IMR-90 (cell line): ENCODE measurements around the gene PAX9. TPM values are rescaled to one million over a fixed set of nuclear protein-coding genes. Genes with fewer than 3 reads are reported as not detected.

Experiments
- ATAC-seq: fragments of 200-7000 bp; cut with Tn5 transposase; 2 replicates; pipeline ENCODE4 v1.9.1; 2020; ENCODE audit warnings: low read depth, mild to moderate bottlenecking, moderate library complexity
- BruUV-seq: library from RNA; stranded (reverse); fragments of 400-500 nt; replicated peaks from 2 replicates; lab custom pipeline; 2021; lab: Mats Ljungman, UMichigan
- CTCF ChIA-PET: fragments of 300-600 bp; formaldehyde crosslinking; extraction: SDS; loops from one replicate; lab custom pipeline; 2021; ENCODE audit warnings: antibody characterized with exemption; lab: Yijun Ruan, JAX
- POLR2A ChIA-PET: fragments of 300-600 bp; sonication (Branson Sonifier 250); formaldehyde crosslinking; loops from one replicate; lab custom pipeline; 2022; ENCODE audit warnings: antibody characterized with exemption; ENCODE audit not compliant: unreplicated experiment; lab: Charles Lee
- DNase-seq: peaks from one replicate; pipeline ENCODE4 v3.0.0; 2013
- H2AFZ ChIP-seq: replicated peaks from 2 replicates; pipeline ENCODE3; 2013; ENCODE audit warnings: low read length, mild to moderate bottlenecking; ENCODE audit not compliant: poor library complexity
- H2AK5ac ChIP-seq: 2 replicates; pipeline ENCODE4 v1.6.1; 2013; ENCODE audit warnings: low read depth, low read length, inconsistent platforms
- H2AK9ac ChIP-seq: replicated peaks from 2 replicates; pipeline ENCODE3; 2013; ENCODE audit warnings: mild to moderate bottlenecking, low read depth, low read length, moderate library complexity; ENCODE audit not compliant: poor library complexity
- H2BK120ac ChIP-seq: 2 replicates; pipeline ENCODE4 v1.6.1; 2013; ENCODE audit warnings: low read depth, low read length, inconsistent platforms
- H2BK15ac ChIP-seq: 3 replicates; pipeline ENCODE4 v1.6.1; 2013; ENCODE audit warnings: low read depth, low read length, inconsistent platforms
- H2BK20ac ChIP-seq: 2 replicates; pipeline ENCODE4 v1.6.1; 2013; ENCODE audit warnings: low read depth, mild to moderate bottlenecking, inconsistent platforms, low read length, moderate library complexity
- H2BK5ac ChIP-seq: 2 replicates; pipeline ENCODE4 v1.6.1; 2013; ENCODE audit warnings: mild to moderate bottlenecking, low read depth, low read length, inconsistent platforms; ENCODE audit not compliant: poor library complexity, severe bottlenecking
- H3K14ac ChIP-seq: replicated peaks from 2 replicates; pipeline ENCODE4 v1.6.1; 2013; ENCODE audit warnings: low read depth, low read length, inconsistent platforms
- H3K18ac ChIP-seq: 2 replicates; pipeline ENCODE4 v1.6.1; 2013; ENCODE audit warnings: low read depth, low read length, control low read depth
- H3K23ac ChIP-seq: 2 replicates; pipeline ENCODE4 v1.6.1; 2013; ENCODE audit warnings: low read depth, low read length, inconsistent platforms
- H3K27ac ChIP-seq: 2 replicates; pipeline ENCODE4 v1.5.1; 2013; ENCODE audit warnings: mild to moderate bottlenecking, control low read depth, low read length; ENCODE audit not compliant: insufficient read depth
- H3K27me3 ChIP-seq: 2 replicates; pipeline ENCODE4 v1.6.1; 2013; ENCODE audit warnings: low read length; ENCODE audit not compliant: control insufficient read depth, insufficient read depth
- H3K36me3 ChIP-seq: 2 replicates; pipeline ENCODE4 v1.6.1; 2013; ENCODE audit warnings: low read length, mixed read lengths; ENCODE audit not compliant: control insufficient read depth, insufficient read depth
- H3K4ac ChIP-seq: 2 replicates; pipeline ENCODE4 v1.6.1; 2013; ENCODE audit warnings: low read depth, low read length, inconsistent platforms
- H3K4me1 ChIP-seq: 2 replicates; pipeline ENCODE4 v1.6.1; 2013; ENCODE audit warnings: low read length, mixed read lengths; ENCODE audit not compliant: control insufficient read depth, insufficient read depth
- H3K4me2 ChIP-seq: 2 replicates; pipeline ENCODE4 v1.6.1; 2013; ENCODE audit warnings: low read depth, mild to moderate bottlenecking, control low read depth, low read length, moderate library complexity
- H3K4me3 ChIP-seq: 2 replicates; pipeline ENCODE4 v1.5.1; 2013; ENCODE audit warnings: low read depth, mild to moderate bottlenecking, control low read depth, low read length, moderate library complexity; ENCODE audit not compliant: insufficient read depth
- H3K56ac ChIP-seq: 2 replicates; pipeline ENCODE4 v1.6.1; 2013; ENCODE audit warnings: low read length, inconsistent platforms; ENCODE audit not compliant: insufficient read depth; ENCODE audit errors: extremely low read depth
- H3K79me1 ChIP-seq, 2 experiments: 2 replicates each; pipeline ENCODE4 v1.6.1; 2013; ENCODE audit warnings: low read length in 2 of 2, inconsistent platforms in 1 of 2, low read depth in 1 of 2
- H3K9ac ChIP-seq: 2 replicates; pipeline ENCODE4 v1.6.1; 2013; ENCODE audit warnings: low read depth, low read length, control low read depth
- H3K9me1 ChIP-seq: 2 replicates; pipeline ENCODE4 v1.6.1; 2013; ENCODE audit warnings: low read length, inconsistent platforms; ENCODE audit not compliant: insufficient read depth
- H3K9me3 ChIP-seq: 2 replicates; pipeline ENCODE4 v1.6.1; 2013; ENCODE audit warnings: low read length; ENCODE audit not compliant: control insufficient read depth, insufficient read depth
- H4K20me1 ChIP-seq: 2 replicates; pipeline ENCODE4 v1.6.1; 2013; ENCODE audit warnings: low read length, inconsistent platforms; ENCODE audit not compliant: insufficient read depth
- H4K5ac ChIP-seq: 2 replicates; pipeline ENCODE4 v1.6.1; 2013; ENCODE audit warnings: mild to moderate bottlenecking, low read depth, low read length, control low read depth
- H4K8ac ChIP-seq, 2 experiments: 2 replicates each; pipeline ENCODE4 v1.6.1; 2013; ENCODE audit warnings: low read depth in 2 of 2, low read length in 2 of 2, control low read depth in 1 of 2, inconsistent platforms in 1 of 2
- H4K91ac ChIP-seq: 2 replicates; pipeline ENCODE4 v1.6.1; 2013; ENCODE audit warnings: low read depth, low read length, inconsistent platforms; ENCODE audit not compliant: insufficient read depth
- BHLHE40 ChIP-seq: fragments of 150-350 bp; IDR thresholded peaks from 2 replicates; pipeline ENCODE4 v1.6.1; 2016; ENCODE audit warnings: mild to moderate bottlenecking, low read depth, low read length
- CEBPB ChIP-seq: IDR thresholded peaks from 2 replicates; pipeline ENCODE4 v1.6.1; 2012; ENCODE audit warnings: low read depth, low read length, improper control_type of control experiment
- CHD1 ChIP-seq: IDR thresholded peaks from 2 replicates; pipeline ENCODE4 v1.6.1; 2012; ENCODE audit warnings: low read depth, low read length, improper control_type of control experiment
- CTCF ChIP-seq: conservative IDR thresholded peaks from 2 replicates; pipeline ENCODE4 v1.5.1; 2012; ENCODE audit warnings: mild to moderate bottlenecking, low read depth, low read length, improper control_type of control experiment
- FOS ChIP-seq: fragments of 150-350 bp; IDR thresholded peaks from 2 replicates; pipeline ENCODE4 v1.6.1; 2016; ENCODE audit warnings: low read depth, low read length
- MAFK ChIP-seq: IDR thresholded peaks from 2 replicates; pipeline ENCODE4 v1.6.1; 2012; ENCODE audit warnings: low read depth, low read length, improper control_type of control experiment
- MAZ ChIP-seq: IDR thresholded peaks from 2 replicates; pipeline ENCODE4 v1.6.1; 2012; ENCODE audit warnings: low read depth, mild to moderate bottlenecking, low read length, improper control_type of control experiment, moderate library complexity, borderline replicate concordance
- MXI1 ChIP-seq: IDR thresholded peaks from 2 replicates; pipeline ENCODE4 v1.6.1; 2012; ENCODE audit warnings: low read depth, mild to moderate bottlenecking, low read length, moderate library complexity, borderline replicate concordance
- NFE2L2 ChIP-seq: fragments of 150-350 bp; IDR thresholded peaks from 2 replicates; pipeline ENCODE4 v1.6.1; 2016; ENCODE audit warnings: low read depth, mild to moderate bottlenecking, low read length
- POLR2A ChIP-seq: IDR thresholded peaks from 2 replicates; pipeline ENCODE4 v1.6.1; 2012; ENCODE audit warnings: mild to moderate bottlenecking, low read depth, low read length
- RAD21 ChIP-seq: IDR thresholded peaks from 2 replicates; pipeline ENCODE4 v1.6.1; 2012; ENCODE audit warnings: low read length, improper control_type of control experiment
- RCOR1 ChIP-seq: IDR thresholded peaks from 2 replicates; pipeline ENCODE4 v1.6.1; 2012; ENCODE audit warnings: mild to moderate bottlenecking, low read length, improper control_type of control experiment; ENCODE audit not compliant: insufficient replicate concordance
- RFX5 ChIP-seq: IDR thresholded peaks from 2 replicates; pipeline ENCODE4 v1.8.0; 2012; ENCODE audit warnings: low read depth, mild to moderate bottlenecking, low read length, moderate library complexity
- SMC3 ChIP-seq: fragments of 150-350 bp; IDR thresholded peaks from 2 replicates; pipeline ENCODE4 v1.6.1; 2016; ENCODE audit warnings: low read depth, mild to moderate bottlenecking, antibody characterized with exemption, low read length, moderate library complexity
- WGBS, 2 experiments: methylation state at CpG; one replicate each; pipeline versions ENCODE4 v1.1.5 to v1.1.7; 2013; ENCODE audit warnings: missing lambda C conversion rate in 2 of 2; ENCODE audit not compliant: insufficient read length in 1 of 2; ENCODE audit errors: extremely low coverage in 2 of 2; 5-methylcytosine and 5-hydroxymethylcytosine counted together
- dilution Hi-C: fragments of 300-500 bp; cut with HindIII; formaldehyde crosslinking; loops from one replicate; pipeline ENCODE4 v1.14.3; 2018; ENCODE audit warnings: low sequenced_read_pairs; ENCODE audit not compliant: unreplicated experiment
- in situ Hi-C: fragments of 300-500 bp; cut with MboI; formaldehyde crosslinking; loops from 3 replicates; pipeline ENCODE4 v1.14.3; 2019; ENCODE audit warnings: low sequenced_read_pairs, inconsistent platforms, mixed read lengths
- intact Hi-C: fragments of 100-400 bp; cut with micrococcal nuclease; formaldehyde crosslinking; loops from 2 replicates; pipeline ENCODE4 v1.10.0; 2022
- polyA plus RNA-seq, 3 experiments: library from polyadenylated mRNA; depleted of rRNA; stranded (reverse); fragments of >200 nt; gene quantifications; 2 replicates each; pipeline ENCODE4 v1.2.3, GENCODE V29; 2012; ENCODE audit warnings: low replicate concordance in 1 of 3
- total RNA-seq: library from RNA; depleted of rRNA; stranded (reverse); fragments of >200 nt; gene quantifications from 2 replicates; pipeline ENCODE4 v1.2.3, GENCODE V29; 2012
- TF ChIP-seq, protein P1 (sequence below): fragments of 150-350 bp; IDR thresholded peaks from 2 replicates; pipeline ENCODE4 v1.6.1; 2017; ENCODE audit warnings: mild to moderate bottlenecking, antibody characterized with exemption, low read length, low read depth
- TF ChIP-seq, protein P2 (sequence below): fragments of 150-350 bp; IDR thresholded peaks from 2 replicates; pipeline ENCODE4 v1.6.1; 2016; ENCODE audit warnings: low read depth, mild to moderate bottlenecking, low read length, moderate library complexity, borderline replicate concordance

Gene PAX9
- total and polyA plus RNA-seq, 2 of the 4 experiments (the other 2 are of a cell fraction): not detected

- Histone ChIP-seq H4K20me1 (no peaks in the 10 kb centered on the region), H3K56ac (no peak overlapping the region), H3K4ac (no peak overlapping the region), H3K9ac (no peak overlapping the region), H2BK15ac (no peak overlapping the region), H2AK5ac (no peak overlapping the region), H4K5ac (no peak overlapping the region), H3K9me3 (no peaks in the 10 kb centered on the region), H3K4me3 (no peak overlapping the region), H3K36me3 (no peaks in the 10 kb centered on the region), H4K8ac (no peak overlapping the region), H3K14ac (no peak overlapping the region), H3K18ac (no peak overlapping the region), H4K91ac (no peak overlapping the region), H3K27ac (no peak overlapping the region), H2BK5ac (no peak overlapping the region), H3K79me1 (no peaks in the 10 kb centered on the region), H3K4me2 (no peak overlapping the region), H2AK9ac (no peak overlapping the region), H3K4me1 (no peaks in the 10 kb centered on the region), H2BK120ac (no peak overlapping the region), H3K27me3 (no peaks in the 10 kb centered on the region), H2BK20ac (no peak overlapping the region), H3K9me1 (no peaks in the 10 kb centered on the region), H3K23ac (no peak overlapping the region), H2AFZ (no peak overlapping the region)
- no TSS peak for BruUV-seq
- ChIA-PET POLR2A (no interaction called here), CTCF (no interaction called here)
- WGBS, 2 experiments: 63% methylated on average over 5 of the region's 7 CpGs; no CpG with 5 or more reads in 1 of the 2 experiments
- in situ Hi-C loops: no loop called here
- ATAC-seq (no peak), DNase-seq (no peak)
- dilution Hi-C loops: no loop called here
- intact Hi-C loops: no loop called here
- TF ChIP-seq, protein P1, sequence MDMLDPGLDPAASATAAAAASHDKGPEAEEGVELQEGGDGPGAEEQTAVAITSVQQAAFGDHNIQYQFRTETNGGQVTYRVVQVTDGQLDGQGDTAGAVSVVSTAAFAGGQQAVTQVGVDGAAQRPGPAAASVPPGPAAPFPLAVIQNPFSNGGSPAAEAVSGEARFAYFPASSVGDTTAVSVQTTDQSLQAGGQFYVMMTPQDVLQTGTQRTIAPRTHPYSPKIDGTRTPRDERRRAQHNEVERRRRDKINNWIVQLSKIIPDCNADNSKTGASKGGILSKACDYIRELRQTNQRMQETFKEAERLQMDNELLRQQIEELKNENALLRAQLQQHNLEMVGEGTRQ: no peak
- TF ChIP-seq BHLHE40 (no peak), NFE2L2 (no peak), CTCF (no peak), SMC3 (no peak), RCOR1 (no peak), FOS (no peak), RAD21 (no peak), CEBPB (no peak), RFX5 (no peak), MAFK (no peak), POLR2A (no peak), MXI1 (no peak), MAZ (no peak), CHD1 (no peak)
- TF ChIP-seq, protein P2, sequence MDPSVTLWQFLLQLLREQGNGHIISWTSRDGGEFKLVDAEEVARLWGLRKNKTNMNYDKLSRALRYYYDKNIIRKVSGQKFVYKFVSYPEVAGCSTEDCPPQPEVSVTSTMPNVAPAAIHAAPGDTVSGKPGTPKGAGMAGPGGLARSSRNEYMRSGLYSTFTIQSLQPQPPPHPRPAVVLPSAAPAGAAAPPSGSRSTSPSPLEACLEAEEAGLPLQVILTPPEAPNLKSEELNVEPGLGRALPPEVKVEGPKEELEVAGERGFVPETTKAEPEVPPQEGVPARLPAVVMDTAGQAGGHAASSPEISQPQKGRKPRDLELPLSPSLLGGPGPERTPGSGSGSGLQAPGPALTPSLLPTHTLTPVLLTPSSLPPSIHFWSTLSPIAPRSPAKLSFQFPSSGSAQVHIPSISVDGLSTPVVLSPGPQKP: no peak
Measured at GRCh38 chr14:36719823-36720222, 58.2 kb downstream of the PAX9 start.
